Measurements from ENCODE around the gene WDR18. TPM values are rescaled to one million over a fixed set of nuclear protein-coding genes. Genes with fewer than 3 reads are reported as not detected.

WDR18 gene
- total and polyA plus RNA-seq, 12 donors, result 5.4 to 140 (median 53.8) TPM

- intact Hi-C loops (cut with DNase I), result no loop called here
- H3K9me3 ChIP-seq (replicated peaks in 1 of 3), result no peaks in the 10 kb centered on the region
- no peak for TF ChIP-seq POLR2A (IDR thresholded peaks at IDR 0.05)
- no peak for TF ChIP-seq CTCF (IDR thresholded peaks at IDR 0.05)
- 79 to 89% (median 84%) methylated on average over 14 to 20 of the region's 20 CpGs for WGBS, 4 donors
- no peak overlapping the region for H3K27ac ChIP-seq
- peaks cover 0 to 3% of the 10 kb centered on the region in 2 donors for H3K4me1 ChIP-seq (replicated peaks in 1 of 2)
- H3K36me3 ChIP-seq (replicated peaks in 1 of 2), result peaks cover 0 to 30% of the 10 kb centered on the region in 2 donors
- no peak for DNase-seq
- no peak overlapping the region for H3K4me3 ChIP-seq
- no peaks in the 10 kb centered on the region for H3K27me3 ChIP-seq
Measured at GRCh38 chr19:1032264-1032867, 48.2 kb downstream of the WDR18 start.

GRCh38 chr19:1035998-1036621 lies 52.0 kb downstream of the WDR18 start:
- no peak for TF ChIP-seq POLR2A (IDR thresholded peaks at IDR 0.05)
- TF ChIP-seq CTCF (IDR thresholded peaks at IDR 0.05), result no peak
- WGBS, 4 donors, result 83 to 89% (median 86%) methylated on average over 24 to 29 of the region's 29 CpGs
- Histone ChIP-seq H3K4me3 (no peak overlapping the region), H3K27ac (no peak overlapping the region), H3K9me3 (replicated peaks in 1 of 3) (no peaks in the 10 kb centered on the region), H3K36me3 (replicated peaks in 1 of 2) (peaks cover 0 to 33% of the 10 kb centered on the region in 2 donors), H3K4me1 (replicated peaks in 1 of 2) (peaks cover 7 to 21% of the 10 kb centered on the region in 2 donors), H3K27me3 (no peaks in the 10 kb centered on the region)
- intact Hi-C loops (cut with DNase I), result no loop called here
- no peak for DNase-seq

GRCh38 chr19:1037621-1038064 lies 53.5 kb downstream of the WDR18 start:
- H3K36me3 ChIP-seq (replicated peaks in 1 of 2), result peaks cover 0 to 27% of the 10 kb centered on the region in 2 donors
- H3K9me3 ChIP-seq (replicated peaks in 1 of 3), result no peaks in the 10 kb centered on the region
- DNase-seq, result no peak
- 67 to 81% (median 74%) methylated on average over 17 to 22 of the region's 22 CpGs for WGBS, 4 donors
- TF ChIP-seq CTCF (IDR thresholded peaks at IDR 0.05) (no peak), POLR2A (IDR thresholded peaks at IDR 0.05) (no peak)
- intact Hi-C loops (cut with DNase I), result no loop called here
- no peak overlapping the region for H3K4me3 ChIP-seq
- peaks cover 7 to 28% of the 10 kb centered on the region in 2 donors for H3K4me1 ChIP-seq (replicated peaks in 1 of 2)
- peak overlapping the region in 1 of 5 donors; percentile 41 for H3K27ac ChIP-seq
- H3K27me3 ChIP-seq, result no peaks in the 10 kb centered on the region

GRCh38 chr19:1038978-1039645 lies 55.0 kb downstream of the WDR18 start:
- intact Hi-C loops (cut with DNase I), result no loop called here
- no peak for DNase-seq
- H3K9me3 ChIP-seq (replicated peaks in 1 of 3), result no peaks in the 10 kb centered on the region
- 65 to 73% (median 65%) methylated on average over 22 of the region's 22 CpGs for WGBS, 4 donors
- H3K36me3 ChIP-seq (replicated peaks in 1 of 2), result peaks cover 0 to 21% of the 10 kb centered on the region in 2 donors
- H3K27me3 ChIP-seq, result no peaks in the 10 kb centered on the region
- TF ChIP-seq POLR2A (IDR thresholded peaks at IDR 0.05) (no peak), CTCF (IDR thresholded peaks at IDR 0.05) (no peak)
- H3K4me1 ChIP-seq (replicated peaks in 1 of 2), result peaks cover 7 to 28% of the 10 kb centered on the region in 2 donors
- no peak overlapping the region for H3K4me3 ChIP-seq
- peak overlapping the region in 1 of 5 donors; percentile 43 for H3K27ac ChIP-seq
